ENCODE data around the gene PRTFDC1.

PRTFDC1 gene

GRCh38 chr10:24825551-24825950 lies 126.9 kb downstream of the PRTFDC1 start:
- TF ChIP-seq Cebpa-rat (IDR thresholded peaks at IDR 0.05): no peak
- Histone ChIP-seq H3K4me1 (peaks cover 0 to 24% (median 13%) of the 10 kb centered on the region in 10 experiments; a peak in 14 of 20 replicates), H3K9ac (0 out of 22 replicates have a peak overlapping the region, but pooled peaks of 1 of the 11 experiments have one; percentile 37), H3K36me3 (no peaks in the 10 kb centered on the region), H3K4me3 (no peak overlapping the region), H3K9me3 (replicated peaks in 1 of 11) (no peaks in the 10 kb centered on the region), H3K4me2 (peak overlapping the region in 9 of 11 experiments; percentile 8 to 44 (median 36); a peak in 14 of 22 replicates), H3K27me3 (no peaks in the 10 kb centered on the region), H3K27ac (peak overlapping the region in 9 of 11 experiments; percentile 4 to 63 (median 40); a peak in 12 of 22 replicates), H4K20me1 (no peaks in the 10 kb centered on the region)

- Histone ChIP-seq H3K4me1 (peaks cover 0 to 24% (median 13%) of the 10 kb centered on the region in 10 experiments; a peak in 14 of 20 replicates), H3K36me3 (no peaks in the 10 kb centered on the region), H3K27me3 (no peaks in the 10 kb centered on the region), H3K4me3 (no peak overlapping the region), H4K20me1 (no peaks in the 10 kb centered on the region), H3K4me2 (no peak overlapping the region), H3K9me3 (replicated peaks in 1 of 11) (no peaks in the 10 kb centered on the region), H3K27ac (peak overlapping the region in 1 of 11 experiments; percentile 25; a peak in 3 of 22 replicates), H3K9ac (no peak overlapping the region)
- TF ChIP-seq Cebpa-rat (IDR thresholded peaks at IDR 0.05): no peak
These were observed 127.9 kb downstream of the PRTFDC1 start for GRCh38 chr10:24824536-24824935.

- Histone ChIP-seq H3K9ac (no peak overlapping the region), H3K27me3 (no peaks in the 10 kb centered on the region), H4K20me1 (no peaks in the 10 kb centered on the region), H3K4me3 (no peak overlapping the region), H3K36me3 (no peaks in the 10 kb centered on the region), H3K9me3 (replicated peaks in 1 of 11) (no peaks in the 10 kb centered on the region), H3K4me1 (peaks cover 0 to 24% (median 13%) of the 10 kb centered on the region in 10 experiments; a peak in 14 of 20 replicates), H3K27ac (peak overlapping the region in 1 of 11 experiments; percentile 25; a peak in 2 of 22 replicates), H3K4me2 (no peak overlapping the region)
- TF ChIP-seq Cebpa-rat (IDR thresholded peaks at IDR 0.05): no peak
These were observed 128.3 kb downstream of the PRTFDC1 start for GRCh38 chr10:24824124-24824523.

GRCh38 chr10:24822590-24822989 lies 129.8 kb downstream of the PRTFDC1 start:
- H3K36me3 ChIP-seq: no peaks in the 10 kb centered on the region
- no peak overlapping the region for H3K4me3 ChIP-seq
- H4K20me1 ChIP-seq: no peaks in the 10 kb centered on the region
- no peak for TF ChIP-seq Cebpa-rat (IDR thresholded peaks at IDR 0.05)
- no peaks in the 10 kb centered on the region for H3K9me3 ChIP-seq (replicated peaks in 1 of 11)
- peaks cover 0 to 24% (median 13%) of the 10 kb centered on the region in 10 experiments; a peak in 14 of 20 replicates for H3K4me1 ChIP-seq
- H3K27me3 ChIP-seq: no peaks in the 10 kb centered on the region
- H3K27ac ChIP-seq: no peak overlapping the region
- peak overlapping the region in 2 of 11 experiments; percentile 21 to 41; a peak in 2 of 22 replicates for H3K4me2 ChIP-seq
- H3K9ac ChIP-seq: no peak overlapping the region

GRCh38 chr10:24821986-24822385 lies 130.4 kb downstream of the PRTFDC1 start:
- no peak overlapping the region for H3K9ac ChIP-seq
- H3K4me3 ChIP-seq: no peak overlapping the region
- H3K9me3 ChIP-seq (replicated peaks in 1 of 11): no peaks in the 10 kb centered on the region
- H3K27ac ChIP-seq: no peak overlapping the region
- H3K36me3 ChIP-seq: no peaks in the 10 kb centered on the region
- H3K27me3 ChIP-seq: no peaks in the 10 kb centered on the region
- H3K4me2 ChIP-seq: no peak overlapping the region
- no peaks in the 10 kb centered on the region for H4K20me1 ChIP-seq
- H3K4me1 ChIP-seq: peaks cover 0 to 24% (median 13%) of the 10 kb centered on the region in 10 experiments; a peak in 14 of 20 replicates
- no peak for TF ChIP-seq Cebpa-rat (IDR thresholded peaks at IDR 0.05)

GRCh38 chr10:24816868-24817396 lies 135.5 kb downstream of the PRTFDC1 start:
- no peak for TF ChIP-seq Cebpa-rat (IDR thresholded peaks at IDR 0.05)

GRCh38 chr10:24814568-24815313 lies 137.7 kb downstream of the PRTFDC1 start:
- Histone ChIP-seq H3K27ac (no peak overlapping the region), H3K4me1 (peaks cover 0 to 4% (median 0%) of the 10 kb centered on the region in 10 experiments; a peak in 2 of 20 replicates), H3K9me3 (replicated peaks in 1 of 11) (no peaks in the 10 kb centered on the region), H3K27me3 (no peaks in the 10 kb centered on the region), H3K9ac (no peak overlapping the region), H3K36me3 (no peaks in the 10 kb centered on the region), H3K4me2 (no peak overlapping the region), H3K4me3 (no peak overlapping the region), H4K20me1 (no peaks in the 10 kb centered on the region)
- no peak for TF ChIP-seq Cebpa-rat (IDR thresholded peaks at IDR 0.05)

More at GRCh38 chr10:24816868-24817396, 135.5 kb downstream of the PRTFDC1 start:
- H3K4me3 ChIP-seq: no peak overlapping the region
- no peaks in the 10 kb centered on the region for H4K20me1 ChIP-seq
- H3K27me3 ChIP-seq: no peaks in the 10 kb centered on the region
- H3K27ac ChIP-seq: no peak overlapping the region
- no peak overlapping the region for H3K4me2 ChIP-seq
- peaks cover 0 to 4% (median 0%) of the 10 kb centered on the region in 10 experiments; a peak in 3 of 20 replicates for H3K4me1 ChIP-seq
- no peaks in the 10 kb centered on the region for H3K36me3 ChIP-seq
- no peaks in the 10 kb centered on the region for H3K9me3 ChIP-seq (replicated peaks in 1 of 11)
- H3K9ac ChIP-seq: no peak overlapping the region

GRCh38 chr10:24813856-24814255 lies 138.6 kb downstream of the PRTFDC1 start:
- H3K27ac ChIP-seq: no peak overlapping the region
- H4K20me1 ChIP-seq: no peaks in the 10 kb centered on the region
- H3K9ac ChIP-seq: no peak overlapping the region
- no peaks in the 10 kb centered on the region for H3K27me3 ChIP-seq
- no peaks in the 10 kb centered on the region for H3K36me3 ChIP-seq
- peaks cover 0 to 4% (median 0%) of the 10 kb centered on the region in 10 experiments; a peak in 2 of 20 replicates for H3K4me1 ChIP-seq
- no peak for TF ChIP-seq Cebpa-rat (IDR thresholded peaks at IDR 0.05)
- H3K4me2 ChIP-seq: no peak overlapping the region
- H3K9me3 ChIP-seq (replicated peaks in 1 of 11): no peaks in the 10 kb centered on the region
- H3K4me3 ChIP-seq: no peak overlapping the region

GRCh38 chr10:24806262-24806661 lies 146.1 kb downstream of the PRTFDC1 start:
- H3K27ac ChIP-seq: no peak overlapping the region
- H3K4me3 ChIP-seq: no peak overlapping the region
- no peaks in the 10 kb centered on the region for H3K36me3 ChIP-seq
- no peak for TF ChIP-seq Cebpa-rat (IDR thresholded peaks at IDR 0.05)
- no peaks in the 10 kb centered on the region for H3K4me1 ChIP-seq
- H3K27me3 ChIP-seq: no peaks in the 10 kb centered on the region
- H3K9me3 ChIP-seq (replicated peaks in 1 of 11): no peaks in the 10 kb centered on the region
- H3K4me2 ChIP-seq: no peak overlapping the region
- H4K20me1 ChIP-seq: no peaks in the 10 kb centered on the region
- H3K9ac ChIP-seq: no peak overlapping the region

All from BLaER1 treated with 17β-estradiol and CSF1 and Interleukin-3, amounts not matched to agents 10 nM and 100 nM (cell line).